Right forelimb (tissue), 1 donor: ENCODE data around the gene SLCO3A1.

Experiments
- DNase-seq: peaks from one replicate; pipeline ENCODE4 v3.0.0-alpha.2; 2018

SLCO3A1 gene

GRCh38 chr15:91916051-91916450 is 62.5 kb downstream of the SLCO3A1 start:
- DNase-seq = no peak

- DNase-seq = no peak
These were observed 64.3 kb downstream of the SLCO3A1 start for GRCh38 chr15:91917686-91918360.

GRCh38 chr15:91919014-91919534 is 65.6 kb downstream of the SLCO3A1 start:
- DNase-seq = no peak

- DNase-seq = no peak
These were observed 67.8 kb downstream of the SLCO3A1 start for GRCh38 chr15:91921188-91921842.

- DNase-seq = no peak
These were observed 68.3 kb downstream of the SLCO3A1 start for GRCh38 chr15:91921843-91922198.

GRCh38 chr15:91922646-91923547 is 69.4 kb downstream of the SLCO3A1 start:
- DNase-seq = peak; percentile 63

GRCh38 chr15:91924183-91924582 is 70.7 kb downstream of the SLCO3A1 start:
- DNase-seq = no peak

- DNase-seq = no peak
These were observed 71.5 kb downstream of the SLCO3A1 start for GRCh38 chr15:91924837-91925495.

- no peak for DNase-seq
These were observed 72.3 kb downstream of the SLCO3A1 start for GRCh38 chr15:91925794-91926193.

- DNase-seq = no peak
These were observed 73.4 kb downstream of the SLCO3A1 start for GRCh38 chr15:91926908-91927270.

- DNase-seq = no peak
These were observed 74.1 kb downstream of the SLCO3A1 start for GRCh38 chr15:91927585-91927984.

GRCh38 chr15:91928675-91929074 is 75.2 kb downstream of the SLCO3A1 start:
- DNase-seq = no peak

GRCh38 chr15:91929509-91929908 is 76.0 kb downstream of the SLCO3A1 start:
- no peak for DNase-seq

GRCh38 chr15:91930092-91930491 is 76.6 kb downstream of the SLCO3A1 start:
- DNase-seq = no peak

- no peak for DNase-seq
These were observed 82.8 kb downstream of the SLCO3A1 start for GRCh38 chr15:91936182-91936775.

GRCh38 chr15:91936927-91937326 is 83.4 kb downstream of the SLCO3A1 start:
- DNase-seq = no peak

GRCh38 chr15:91938136-91938535 is 84.6 kb downstream of the SLCO3A1 start:
- DNase-seq = no peak

- no peak for DNase-seq
These were observed 85.9 kb downstream of the SLCO3A1 start for GRCh38 chr15:91939403-91939831.

- no peak for DNase-seq
These were observed 87.2 kb downstream of the SLCO3A1 start for GRCh38 chr15:91940496-91941381.

GRCh38 chr15:91941871-91942658 is 88.6 kb downstream of the SLCO3A1 start:
- DNase-seq = no peak
